Neural cell (in vitro differentiated cells): ENCODE data around the gene AZU1. TPM values are rescaled to one million over a fixed set of nuclear protein-coding genes. Genes with fewer than 3 reads are reported as not detected.

Experiments
- H2AFZ ChIP-seq: fragments of 200-600, 300-800 bp; sonication (generic), shearing (Covaris generic); 2 replicates; pipeline ENCODE4 v1.6.0; 2014; ENCODE audit warnings: low read depth, mild to moderate bottlenecking, antibody characterized with exemption, low read length, moderate library complexity
- H3F3A ChIP-seq: fragments of 200-600 bp; shearing (Covaris generic); 2 replicates; pipeline ENCODE4 v1.6.1; 2016; ENCODE audit warnings: mild to moderate bottlenecking, moderate library complexity, mixed read lengths, antibody characterized with exemption, low read length; ENCODE audit not compliant: insufficient read depth, poor library complexity, severe bottlenecking
- H3K27ac ChIP-seq: fragments of 200-600, 300-800 bp; sonication (generic), shearing (Covaris generic); 2 replicates; pipeline ENCODE4 v1.5.1; 2014; ENCODE audit warnings: mild to moderate bottlenecking, low read length, moderate library complexity
- H3K27me3 ChIP-seq: fragments of 300-800, 200-600 bp; sonication (generic), shearing (Covaris generic); 2 replicates; pipeline ENCODE4 v1.6.0; 2014; ENCODE audit warnings: mild to moderate bottlenecking, low read depth, low read length, moderate library complexity; ENCODE audit not compliant: insufficient read depth
- H3K36me3 ChIP-seq: fragments of 300-800, 200-600 bp; sonication (generic), shearing (Covaris generic); 2 replicates; pipeline ENCODE4 v1.5.1; 2014; ENCODE audit warnings: mild to moderate bottlenecking, antibody characterized with exemption, low read length, moderate library complexity; ENCODE audit not compliant: insufficient read depth
- H3K4me2 ChIP-seq: fragments of 300-800, 200-600 bp; sonication (generic), shearing (Covaris generic); 2 replicates; pipeline ENCODE4 v1.6.0; 2014; ENCODE audit warnings: mild to moderate bottlenecking, low read length
- H3K4me3 ChIP-seq: fragments of 300-800, 200-600 bp; sonication (generic), shearing (Covaris generic); 2 replicates; pipeline ENCODE4 v1.5.1; 2014; ENCODE audit warnings: mild to moderate bottlenecking, low read length, moderate library complexity
- H3K79me2 ChIP-seq: fragments of 200-600 bp; shearing (Covaris generic); replicated peaks from 2 replicates; pipeline ENCODE4 v1.6.0; 2014; ENCODE audit warnings: mild to moderate bottlenecking, low read length, moderate library complexity; ENCODE audit not compliant: insufficient read depth
- H3K9ac ChIP-seq: fragments of 300-800, 200-600 bp; sonication (generic), shearing (Covaris generic); 2 replicates; pipeline ENCODE4 v1.6.1; 2016; ENCODE audit warnings: mild to moderate bottlenecking, low read length, mixed read lengths
- H3K9me2 ChIP-seq: fragments of 200-600 bp; shearing (Covaris generic); 2 replicates; pipeline ENCODE4 v1.6.1; 2016; ENCODE audit warnings: mild to moderate bottlenecking, low read length, mixed read lengths; ENCODE audit not compliant: insufficient read depth
- H3K9me3 ChIP-seq: fragments of 200-600, 300-800 bp; sonication (generic), shearing (Covaris generic); 2 replicates; pipeline ENCODE4 v1.6.1; 2016; ENCODE audit warnings: mild to moderate bottlenecking, mixed run types, low read length, moderate library complexity, mixed read lengths
- H4K20me1 ChIP-seq: fragments of 200-600 bp; shearing (Covaris generic); 2 replicates; pipeline ENCODE4 v1.6.1; 2016; ENCODE audit warnings: mild to moderate bottlenecking, mixed run types; ENCODE audit not compliant: insufficient read depth
- CTCF ChIP-seq: fragments of 450-650 bp; IDR thresholded peaks from 2 replicates; pipeline ENCODE4 v1.5.1; 2014; ENCODE audit warnings: antibody characterized with exemption, mild to moderate bottlenecking, moderate library complexity; ENCODE audit not compliant: poor library complexity, severe bottlenecking
- EP300 ChIP-seq: fragments of 450-650 bp; conservative IDR thresholded peaks from 2 replicates; pipeline ENCODE4 v1.6.1; 2014; ENCODE audit warnings: antibody characterized with exemption, mild to moderate bottlenecking, moderate library complexity; ENCODE audit not compliant: poor library complexity, severe bottlenecking
- EZH2 ChIP-seq: fragments of 200-600, 300-800 bp; shearing (Covaris generic), sonication (generic); IDR thresholded peaks from 2 replicates; pipeline ENCODE4 v1.6.1; 2014; ENCODE audit warnings: antibody characterized with exemption, low read length, borderline replicate concordance, mild to moderate bottlenecking; ENCODE audit not compliant: insufficient read depth, poor library complexity, severe bottlenecking
- MXI1 ChIP-seq: fragments of 450-650 bp; conservative IDR thresholded peaks from 2 replicates; pipeline ENCODE4 v1.6.1; 2014; ENCODE audit warnings: antibody characterized with exemption, mild to moderate bottlenecking; ENCODE audit not compliant: poor library complexity, severe bottlenecking
- POLR2AphosphoS5 ChIP-seq: IDR thresholded peaks from 2 replicates; pipeline ENCODE4 v1.6.1; 2012
- RAD21 ChIP-seq: fragments of 450-650 bp; conservative IDR thresholded peaks from 2 replicates; pipeline ENCODE4 v1.6.1; 2014; ENCODE audit warnings: antibody characterized with exemption, mild to moderate bottlenecking, moderate library complexity
- REST ChIP-seq: IDR thresholded peaks from 2 replicates; pipeline ENCODE4 v1.6.1; 2012; ENCODE audit warnings: borderline replicate concordance
- SMC3 ChIP-seq: fragments of 450-650 bp; conservative IDR thresholded peaks from 2 replicates; pipeline ENCODE4 v1.6.1; 2014; ENCODE audit warnings: antibody characterized with exemption, mild to moderate bottlenecking, moderate library complexity; ENCODE audit not compliant: poor library complexity
- TAF1 ChIP-seq: IDR thresholded peaks from 2 replicates; pipeline ENCODE4 v1.6.1; 2012; ENCODE audit warnings: low read depth
- polyA plus RNA-seq: library from polyadenylated mRNA; depleted of rRNA; stranded (reverse); fragments of >200 nt; gene quantifications from 2 replicates; pipeline ENCODE4 v1.2.3, GENCODE V29; 2014

Gene AZU1
- polyA plus RNA-seq, 1 donor from 2014 or later: 1.1 TPM

- TF ChIP-seq SMC3 (no peak), RAD21 (no peak), TAF1 (no peak), EZH2 (no peak), MXI1 (no peak), EP300 (no peak), REST (no peak), POLR2AphosphoS5 (no peak), CTCF (no peak)
- no peaks in the 10 kb centered on the region for H3F3A ChIP-seq
- H3K79me2 ChIP-seq: no peaks in the 10 kb centered on the region
- H3K4me3 ChIP-seq: no peak overlapping the region
- no peaks in the 10 kb centered on the region for H3K36me3 ChIP-seq
- H3K27me3 ChIP-seq: no peaks in the 10 kb centered on the region
- H3K9me3 ChIP-seq: no peaks in the 10 kb centered on the region
- H3K4me2 ChIP-seq: no peak overlapping the region
- H3K9me2 ChIP-seq: no peaks in the 10 kb centered on the region
- H4K20me1 ChIP-seq: no peaks in the 10 kb centered on the region
- H3K27ac ChIP-seq: no peak overlapping the region
- no peak overlapping the region for H2AFZ ChIP-seq
- H3K9ac ChIP-seq: no peak overlapping the region
These were observed 39.7 kb downstream of the AZU1 start for GRCh38 chr19:867301-867793.

- Histone ChIP-seq H3K9me3 (no peaks in the 10 kb centered on the region), H3K4me3 (no peak overlapping the region), H3K27ac (no peak overlapping the region), H2AFZ (no peak overlapping the region), H3K27me3 (no peaks in the 10 kb centered on the region), H3K36me3 (no peaks in the 10 kb centered on the region), H3F3A (no peaks in the 10 kb centered on the region), H4K20me1 (no peaks in the 10 kb centered on the region), H3K9me2 (no peaks in the 10 kb centered on the region), H3K9ac (no peak overlapping the region), H3K4me2 (no peak overlapping the region), H3K79me2 (no peaks in the 10 kb centered on the region)
- no peak for TF ChIP-seq MXI1
- TF ChIP-seq RAD21: no peak
- no peak for TF ChIP-seq REST
- no peak for TF ChIP-seq TAF1
- TF ChIP-seq SMC3: no peak
- TF ChIP-seq EZH2: no peak
- no peak for TF ChIP-seq CTCF
- no peak for TF ChIP-seq POLR2AphosphoS5
- TF ChIP-seq EP300: no peak
These were observed 40.3 kb downstream of the AZU1 start for GRCh38 chr19:867855-868457.
